Ascending aorta (tissue), 2 donors: Measurements from ENCODE around the gene DNAJA2. TPM values are rescaled to one million over a fixed set of nuclear protein-coding genes. Genes with fewer than 3 reads are reported as not detected.

ENCODE experiments used
- DNase-seq, 2 donors: peaks; one replicate each; pipeline ENCODE4 v3.0.0-alpha.2; 2019; ENCODE audit warnings: low spot score in 2 of 2
- H3K27ac ChIP-seq, 2 donors: fragments of 200-600 bp; sonication (generic); one replicate each; pipeline ENCODE4 v1.5.1; 2016 to 2017; ENCODE audit warnings: mild to moderate bottlenecking in 1 of 2
- H3K27me3 ChIP-seq: fragments of 200-600 bp; sonication (generic); one replicate; pipeline ENCODE4 v1.5.1; 2017
- H3K36me3 ChIP-seq, 2 donors: fragments of 200-600 bp; sonication (generic); one replicate each; pipeline ENCODE4 v1.5.1; 2016
- H3K4me1 ChIP-seq, 2 donors: fragments of 200-600 bp; sonication (generic); one replicate each; pipeline ENCODE4 v1.5.1; 2016 to 2017; ENCODE audit warnings: mild to moderate bottlenecking in 1 of 2
- H3K4me3 ChIP-seq, 2 donors: fragments of 200-600 bp; sonication (generic); one replicate each; pipeline ENCODE4 v1.5.1; 2016 to 2017; ENCODE audit warnings: mild to moderate bottlenecking in 1 of 2
- H3K9me3 ChIP-seq, 2 donors: fragments of 200-600 bp; sonication (generic); one replicate each; pipeline ENCODE4 v1.5.1; 2016
- intact Hi-C: fragments of 100-400 bp; cut with DNase I; formaldehyde crosslinking; loops from one replicate; pipeline ENCODE4 v1.15.1; 2023
- total RNA-seq: library from RNA; depleted of rRNA; stranded (reverse); fragments of >200 nt; gene quantifications from one replicate; pipeline ENCODE4 v1.1.0, GENCODE V29; 2016
- TF ChIP-seq, protein P1 (sequence below), 3 experiments: fragments of 200-600 bp in 2 of 3; fragments of 450-650 bp in 1 of 3; sonication (generic) in 2 of 3; IDR thresholded peaks; one replicate each; pipeline ENCODE4 v1.5.1; 2016 to 2019; ENCODE audit warnings: antibody characterized with exemption in 3 of 3, mild to moderate bottlenecking in 1 of 3, moderate library complexity in 1 of 3

DNAJA2 gene
- total RNA-seq, 1 donor from 2014 or later: 15.8 TPM

DNA sequence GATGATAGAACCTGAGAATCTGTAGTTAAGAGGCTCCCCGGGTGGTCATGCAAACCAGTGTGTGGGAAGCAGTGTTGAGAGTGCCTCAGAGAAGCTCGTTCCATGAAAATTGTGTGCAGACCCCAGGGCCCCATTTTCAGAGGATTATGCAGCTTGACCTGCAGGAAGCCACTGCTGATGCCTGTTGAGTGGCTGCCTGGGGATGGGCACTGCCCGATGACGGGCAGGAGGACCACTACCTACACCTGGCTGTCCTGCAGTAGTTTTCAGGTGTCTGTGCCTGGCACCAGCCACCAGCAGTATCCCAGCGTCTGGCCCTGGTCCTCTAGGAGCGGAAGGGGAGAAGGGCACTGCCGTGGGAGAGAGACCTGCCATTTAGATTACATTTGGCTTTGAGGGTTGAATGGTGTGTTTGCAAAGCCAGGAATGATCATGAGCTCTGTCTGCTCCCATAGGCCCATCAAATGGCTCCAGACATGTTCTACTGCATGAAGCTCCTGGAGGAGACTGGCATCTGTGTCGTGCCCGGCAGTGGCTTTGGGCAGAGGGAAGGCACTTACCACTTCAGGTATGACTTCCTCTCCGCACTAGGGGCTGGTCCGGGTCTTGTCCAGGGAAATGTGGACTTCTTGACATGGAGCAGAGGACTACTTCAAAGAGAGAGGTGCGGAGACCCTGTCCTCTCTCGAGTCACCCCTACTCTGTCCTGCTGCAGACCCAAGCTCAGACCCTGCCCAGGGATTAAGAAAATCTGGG, 46.8 kb downstream of the DNAJA2 start:
- no peak for DNase-seq
- H3K36me3 ChIP-seq: peaks cover 9 to 28% of the 10 kb centered on the region in 2 donors
- no peaks in the 10 kb centered on the region for H3K27me3 ChIP-seq
- TF ChIP-seq, protein P1, sequence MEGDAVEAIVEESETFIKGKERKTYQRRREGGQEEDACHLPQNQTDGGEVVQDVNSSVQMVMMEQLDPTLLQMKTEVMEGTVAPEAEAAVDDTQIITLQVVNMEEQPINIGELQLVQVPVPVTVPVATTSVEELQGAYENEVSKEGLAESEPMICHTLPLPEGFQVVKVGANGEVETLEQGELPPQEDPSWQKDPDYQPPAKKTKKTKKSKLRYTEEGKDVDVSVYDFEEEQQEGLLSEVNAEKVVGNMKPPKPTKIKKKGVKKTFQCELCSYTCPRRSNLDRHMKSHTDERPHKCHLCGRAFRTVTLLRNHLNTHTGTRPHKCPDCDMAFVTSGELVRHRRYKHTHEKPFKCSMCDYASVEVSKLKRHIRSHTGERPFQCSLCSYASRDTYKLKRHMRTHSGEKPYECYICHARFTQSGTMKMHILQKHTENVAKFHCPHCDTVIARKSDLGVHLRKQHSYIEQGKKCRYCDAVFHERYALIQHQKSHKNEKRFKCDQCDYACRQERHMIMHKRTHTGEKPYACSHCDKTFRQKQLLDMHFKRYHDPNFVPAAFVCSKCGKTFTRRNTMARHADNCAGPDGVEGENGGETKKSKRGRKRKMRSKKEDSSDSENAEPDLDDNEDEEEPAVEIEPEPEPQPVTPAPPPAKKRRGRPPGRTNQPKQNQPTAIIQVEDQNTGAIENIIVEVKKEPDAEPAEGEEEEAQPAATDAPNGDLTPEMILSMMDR (IDR thresholded peaks at IDR 0.05): no peak
- H3K9me3 ChIP-seq: no peaks in the 10 kb centered on the region
- H3K4me3 ChIP-seq: no peak overlapping the region
- no peak overlapping the region for H3K27ac ChIP-seq
- H3K4me1 ChIP-seq: no peaks in the 10 kb centered on the region
- intact Hi-C loops: no loop called here

DNA sequence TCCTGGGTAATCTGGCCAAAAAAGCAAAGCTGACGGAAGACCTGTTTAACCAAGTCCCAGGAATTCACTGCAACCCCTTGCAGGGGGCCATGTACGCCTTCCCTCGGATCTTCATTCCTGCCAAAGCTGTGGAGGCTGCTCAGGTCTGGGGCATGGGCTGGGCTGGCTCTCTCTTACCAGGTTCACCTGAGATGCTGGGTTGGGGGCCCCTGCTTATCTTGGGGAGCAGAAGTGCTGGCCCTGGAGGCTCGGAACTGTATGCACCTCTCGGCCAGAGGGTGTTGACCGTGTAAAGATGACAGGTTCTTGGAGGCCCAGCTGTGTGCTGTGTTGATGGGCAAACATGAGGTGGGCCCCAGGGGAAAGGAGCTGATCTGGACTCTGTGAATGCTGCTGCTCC, 49.1 kb downstream of the DNAJA2 start:
- no peaks in the 10 kb centered on the region for H3K4me1 ChIP-seq
- H3K27me3 ChIP-seq: no peaks in the 10 kb centered on the region
- H3K27ac ChIP-seq: no peak overlapping the region
- no peak for DNase-seq
- H3K4me3 ChIP-seq: no peak overlapping the region
- H3K36me3 ChIP-seq: peaks cover 9 to 28% of the 10 kb centered on the region in 2 donors
- H3K9me3 ChIP-seq: no peaks in the 10 kb centered on the region
- TF ChIP-seq, protein P1 (IDR thresholded peaks at IDR 0.05): no peak
- intact Hi-C loops: no loop called here

DNA sequence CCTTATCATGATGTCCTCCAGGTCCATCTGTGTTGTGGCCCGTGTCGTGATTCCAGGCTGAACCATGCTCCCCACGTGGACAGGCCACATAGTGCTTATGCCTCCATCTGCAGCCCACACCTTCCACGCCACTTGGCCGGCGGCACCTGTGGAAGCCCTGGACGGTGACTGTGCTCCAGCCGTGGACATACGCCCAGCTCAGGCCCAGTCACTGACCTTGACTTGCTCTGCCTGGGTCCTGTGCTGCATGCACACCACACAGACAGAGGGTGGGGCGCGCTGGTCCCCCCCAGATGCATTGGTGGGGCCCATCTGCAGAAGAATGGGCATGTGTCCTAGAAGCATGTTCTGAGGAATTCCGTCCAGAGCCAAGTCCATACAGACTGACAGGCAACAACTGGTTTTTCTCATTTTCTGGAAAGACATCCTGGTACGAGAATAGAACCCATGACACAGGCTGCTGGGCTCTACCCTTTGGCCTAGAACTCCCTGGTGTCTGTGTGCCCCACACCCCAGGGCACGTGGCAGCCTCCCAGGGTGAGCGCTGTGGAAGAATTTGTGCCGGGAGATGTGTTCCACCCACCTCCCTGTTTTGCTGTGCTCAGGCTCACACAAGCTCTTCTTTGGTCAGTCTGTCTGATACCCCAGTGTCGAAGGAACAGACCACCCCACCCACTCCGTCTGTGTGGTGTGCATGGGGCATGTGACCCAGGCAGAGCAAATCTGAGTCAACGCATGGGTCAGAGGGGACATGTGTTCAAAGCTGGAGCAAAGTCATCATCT, 49.8 kb downstream of the DNAJA2 start:
- H3K27me3 ChIP-seq: no peaks in the 10 kb centered on the region
- H3K9me3 ChIP-seq: no peaks in the 10 kb centered on the region
- TF ChIP-seq, protein P1 (IDR thresholded peaks at IDR 0.05): no peak
- no peak overlapping the region for H3K4me3 ChIP-seq
- H3K4me1 ChIP-seq: no peaks in the 10 kb centered on the region
- no peak for DNase-seq
- H3K36me3 ChIP-seq: peaks cover 9 to 32% of the 10 kb centered on the region in 2 donors
- no peak overlapping the region for H3K27ac ChIP-seq
- intact Hi-C loops: no loop called here

DNA sequence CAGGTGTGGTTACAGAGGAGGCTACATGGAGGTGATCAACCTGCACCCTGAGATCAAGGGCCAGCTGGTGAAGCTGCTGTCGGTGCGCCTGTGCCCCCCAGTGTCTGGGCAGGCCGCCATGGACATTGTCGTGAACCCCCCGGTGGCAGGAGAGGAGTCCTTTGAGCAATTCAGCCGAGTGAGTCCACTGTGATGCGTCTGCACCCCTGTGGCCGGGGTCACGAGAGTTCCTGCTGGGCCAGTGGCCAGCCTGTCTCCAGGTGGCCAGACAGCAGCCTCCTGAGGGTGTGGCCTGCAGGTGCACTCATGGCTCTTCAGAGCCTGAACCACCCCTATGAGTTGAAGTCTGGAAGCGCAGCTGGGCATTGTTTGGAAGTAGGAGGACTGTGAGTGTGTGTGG, 51.2 kb downstream of the DNAJA2 start:
- Histone ChIP-seq H3K4me1 (no peaks in the 10 kb centered on the region), H3K9me3 (no peaks in the 10 kb centered on the region), H3K27me3 (no peaks in the 10 kb centered on the region), H3K4me3 (no peak overlapping the region), H3K27ac (no peak overlapping the region), H3K36me3 (peaks cover 9 to 32% of the 10 kb centered on the region in 2 donors)
- intact Hi-C loops: no loop called here
- TF ChIP-seq, protein P1 (IDR thresholded peaks at IDR 0.05): no peak
- no peak for DNase-seq

DNA sequence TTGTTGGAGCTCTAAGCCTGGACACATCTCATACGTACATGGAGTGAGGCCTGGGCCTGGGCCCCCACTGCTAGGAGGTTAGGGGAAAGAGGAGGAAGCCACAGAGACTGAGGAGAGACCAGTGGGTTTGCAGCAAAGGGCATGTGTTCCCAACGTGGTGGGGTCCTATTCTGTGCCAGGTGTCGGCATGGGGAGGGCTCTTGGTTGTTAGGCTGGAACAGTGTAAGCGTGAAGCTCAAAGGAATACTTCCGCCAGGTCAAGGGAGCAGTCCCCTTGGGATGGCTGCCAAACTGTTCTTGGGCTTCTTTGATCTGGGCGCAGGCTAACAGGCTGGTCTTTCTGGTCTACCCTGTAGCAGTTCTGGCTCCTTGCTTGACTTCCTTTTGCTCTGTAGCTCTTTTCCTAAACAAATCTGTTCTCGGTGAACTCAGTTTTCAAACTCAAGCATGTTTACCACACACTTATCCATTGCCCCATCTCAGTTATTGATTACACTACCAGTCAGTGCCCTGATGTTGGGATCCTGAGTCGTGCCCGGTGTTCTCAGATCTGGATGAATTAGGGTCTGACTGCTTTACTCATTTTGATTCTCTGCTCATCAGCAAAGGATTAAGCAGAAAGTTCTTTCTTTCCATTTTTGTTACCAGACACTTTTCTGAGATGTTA, 52.9 kb downstream of the DNAJA2 start:
- Histone ChIP-seq H3K27ac (no peak overlapping the region), H3K36me3 (peaks cover 9 to 32% of the 10 kb centered on the region in 2 donors), H3K4me1 (no peaks in the 10 kb centered on the region), H3K4me3 (no peak overlapping the region), H3K27me3 (no peaks in the 10 kb centered on the region), H3K9me3 (no peaks in the 10 kb centered on the region)
- TF ChIP-seq, protein P1 (IDR thresholded peaks at IDR 0.05): no peak
- intact Hi-C loops: no loop called here
- DNase-seq: no peak
